Breast epithelium (tissue), 4 donors: Measurements from ENCODE around the gene TLE7. TPM values are rescaled to one million over a fixed set of nuclear protein-coding genes. Genes with fewer than 3 reads are reported as not detected.

Experiments
- DNase-seq, 2 donors: peaks; one replicate each; pipeline ENCODE4 v3.0.0-alpha.2; 2019; ENCODE audit warnings: low spot score in 2 of 2
- H3K27ac ChIP-seq, 2 donors: fragments of 200-600 bp; sonication (generic) in 1 of 2; one replicate each; pipeline ENCODE4 v1.5.1; 2016 to 2019; ENCODE audit warnings: mild to moderate bottlenecking in 1 of 2
- H3K27me3 ChIP-seq, 2 donors: fragments of 200-600 bp; sonication (generic) in 1 of 2; one replicate each; pipeline versions ENCODE4 v1.5.1 to v1.6.0; 2017 to 2019; ENCODE audit warnings: control low read depth in 1 of 2, mild to moderate bottlenecking in 1 of 2
- H3K36me3 ChIP-seq: fragments of 200-600 bp; one replicate; pipeline ENCODE4 v1.5.1; 2019
- H3K4me1 ChIP-seq, 2 donors: fragments of 200-600 bp; sonication (generic); one replicate each; pipeline ENCODE4 v1.5.1; 2016 to 2019; ENCODE audit warnings: control low read depth in 1 of 2
- H3K4me3 ChIP-seq, 3 donors: fragments of 200-600 bp; sonication (generic); 1 replicate in 2 of 3; 2 replicates in 1 of 3; pipeline ENCODE4 v1.5.1; 2016 to 2019; ENCODE audit warnings: mild to moderate bottlenecking in 3 of 3, moderate library complexity in 2 of 3
- H3K9me3 ChIP-seq, 2 donors: fragments of 200-600 bp; sonication (generic) in 1 of 2; one replicate each; pipeline ENCODE4 v1.5.1; 2016 to 2019; ENCODE audit warnings: control low read depth in 1 of 2
- CTCF ChIP-seq, 3 donors: fragments of 450-650 bp; IDR thresholded peaks; one replicate each; pipeline ENCODE4 v1.5.1; 2016 to 2017; ENCODE audit warnings: antibody characterized with exemption in 3 of 3, mild to moderate bottlenecking in 3 of 3, moderate library complexity in 3 of 3
- POLR2A ChIP-seq: fragments of 450-650 bp; IDR thresholded peaks from one replicate; pipeline ENCODE4 v1.6.1; 2016; ENCODE audit warnings: antibody characterized with exemption, mild to moderate bottlenecking, moderate library complexity
- POLR2AphosphoS5 ChIP-seq, 3 donors: sonication (generic); formaldehyde crosslinking; IDR thresholded peaks; one replicate each; pipeline ENCODE4 v1.6.1; 2017; ENCODE audit warnings: antibody characterized with exemption in 3 of 3
- intact Hi-C: fragments of 100-400 bp; cut with DNase I; formaldehyde crosslinking; loops from one replicate; pipeline ENCODE4 v1.15.1; 2023; ENCODE audit warnings: low total_unique reads
- total RNA-seq, 3 donors: library from RNA; depleted of rRNA; stranded (reverse); fragments of >200 nt; gene quantifications; one replicate each; pipeline ENCODE4 v1.1.0, GENCODE V29; 2016

TLE7 gene
- total RNA-seq, 3 donors from 2014 or later: not detected

- H3K27ac ChIP-seq: no peak overlapping the region
- intact Hi-C loops: no loop called here
- DNase-seq: no peak
- no peaks in the 10 kb centered on the region for H3K9me3 ChIP-seq
- H3K4me1 ChIP-seq: no peaks in the 10 kb centered on the region
- no peaks in the 10 kb centered on the region for H3K27me3 ChIP-seq
- H3K36me3 ChIP-seq: no peaks in the 10 kb centered on the region
- H3K4me3 ChIP-seq: no peak overlapping the region
- no peak for TF ChIP-seq POLR2AphosphoS5 (IDR thresholded peaks at IDR 0.05)
- no peak for TF ChIP-seq CTCF (IDR thresholded peaks at IDR 0.05)
- no peak for TF ChIP-seq POLR2A
Observed at GRCh38 chr16:71482569-71482968, 40.7 kb upstream of the TLE7 start.

- Histone ChIP-seq H3K9me3 (no peaks in the 10 kb centered on the region), H3K27me3 (no peaks in the 10 kb centered on the region), H3K4me1 (no peaks in the 10 kb centered on the region), H3K27ac (no peak overlapping the region), H3K36me3 (no peaks in the 10 kb centered on the region), H3K4me3 (no peak overlapping the region)
- intact Hi-C loops: no loop called here
- TF ChIP-seq POLR2AphosphoS5 (IDR thresholded peaks at IDR 0.05) (no peak), POLR2A (no peak), CTCF (IDR thresholded peaks at IDR 0.05) (no peak)
- no peak for DNase-seq
Observed at GRCh38 chr16:71480956-71481355, 39.1 kb upstream of the TLE7 start.

GRCh38 chr16:71479420-71479819 lies 37.6 kb upstream of the TLE7 start:
- no peaks in the 10 kb centered on the region for H3K9me3 ChIP-seq
- no peak overlapping the region for H3K4me3 ChIP-seq
- TF ChIP-seq POLR2AphosphoS5 (IDR thresholded peaks at IDR 0.05) (no peak), POLR2A (no peak), CTCF (IDR thresholded peaks at IDR 0.05) (no peak)
- H3K27ac ChIP-seq: no peak overlapping the region
- H3K36me3 ChIP-seq: no peaks in the 10 kb centered on the region
- DNase-seq: no peak
- H3K4me1 ChIP-seq: no peaks in the 10 kb centered on the region
- H3K27me3 ChIP-seq: no peaks in the 10 kb centered on the region
- intact Hi-C loops: no loop called here

- TF ChIP-seq POLR2A: no peak
- Histone ChIP-seq H3K36me3 (no peaks in the 10 kb centered on the region), H3K4me3 (no peak overlapping the region), H3K27me3 (no peaks in the 10 kb centered on the region), H3K4me1 (no peaks in the 10 kb centered on the region), H3K27ac (no peak overlapping the region), H3K9me3 (no peaks in the 10 kb centered on the region)
- intact Hi-C loops: no loop called here
- DNase-seq: no peak
Observed at GRCh38 chr16:71476457-71477124, 34.7 kb upstream of the TLE7 start.

- no peak overlapping the region for H3K27ac ChIP-seq
- no peaks in the 10 kb centered on the region for H3K36me3 ChIP-seq
- H3K4me3 ChIP-seq: no peak overlapping the region
- H3K27me3 ChIP-seq: no peaks in the 10 kb centered on the region
- no peak for TF ChIP-seq CTCF (IDR thresholded peaks at IDR 0.05)
- TF ChIP-seq POLR2AphosphoS5 (IDR thresholded peaks at IDR 0.05): no peak
- TF ChIP-seq POLR2A: no peak
- intact Hi-C loops: loop anchor here (5.0 kb wide), 1 partner anchor 1592 kb away; no protein-coding TSS in a partner anchor
- no peaks in the 10 kb centered on the region for H3K9me3 ChIP-seq
- no peak for DNase-seq
- H3K4me1 ChIP-seq: no peaks in the 10 kb centered on the region
Observed at GRCh38 chr16:71474864-71475263, 33.0 kb upstream of the TLE7 start.
